ENCODE measurements around the gene OTOA. TPM values are rescaled to one million over a fixed set of nuclear protein-coding genes. Genes with fewer than 3 reads are reported as not detected.

OTOA gene
- 0.13 TPM for polyA plus RNA-seq
- long read RNA-seq, donor 1, result 0 reads
- long read RNA-seq, donor 2, partial matches to known transcripts, result 6 of 12 reads
- long read RNA-seq, donor 2, other reads (novel, unspliced or antisense), result 6 of 12 reads
- long read RNA-seq, donor 3, result 0 reads
- long read RNA-seq, donor 4, result 0 reads
- long read RNA-seq, donor 5, result 0 reads
- long read RNA-seq, donor 6, result 0 reads
- long read RNA-seq, donor 7, result 0 reads
- long read RNA-seq, donor 8, result 0 reads
- long read RNA-seq, donor 9, result 0 reads
- long read RNA-seq, donor 10, result 0 reads
- long read RNA-seq, donor 11, result 0 reads

DNA sequence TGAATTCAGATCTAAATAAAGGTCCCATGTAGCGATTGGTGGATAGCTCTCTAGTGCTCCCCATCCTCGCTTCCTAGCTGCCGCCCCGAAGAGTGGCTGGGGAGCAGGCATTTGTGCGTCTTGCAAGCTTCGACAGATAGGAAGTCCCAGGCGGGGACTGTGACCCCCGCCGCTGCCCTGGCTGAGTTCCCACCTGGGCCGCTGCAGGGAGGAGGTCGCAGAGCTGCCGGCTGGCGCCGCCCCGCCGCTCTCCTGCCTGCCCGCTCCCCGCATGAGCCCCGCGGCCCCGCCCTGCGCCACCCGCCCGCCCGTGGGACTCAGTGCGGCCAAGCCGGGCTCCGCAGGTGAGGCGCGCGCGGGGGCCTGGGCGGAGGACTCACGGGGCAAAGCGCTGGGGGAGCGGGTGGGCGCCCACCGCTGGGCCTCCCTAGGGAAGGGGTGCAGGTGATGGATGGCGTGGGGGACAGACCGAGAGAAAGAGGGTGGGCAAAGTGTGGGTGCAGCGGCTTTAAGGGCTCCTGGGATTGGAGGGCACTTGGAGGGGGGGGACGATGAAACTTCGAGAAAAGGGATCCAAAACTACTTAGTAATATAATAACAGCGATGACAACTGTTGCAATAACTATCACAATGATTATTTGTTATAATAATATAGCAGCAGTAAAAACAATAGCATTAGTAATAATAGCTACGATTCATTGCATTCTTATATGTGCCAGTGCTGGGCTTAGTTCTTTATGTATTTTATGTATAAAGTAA lies at the start of gene OTOA:
Gene OTOA (plus strand): TSS at position 80 of the 759 bp plus-strand sequence. CDS start 14,547 bp downstream, outside the sequence.
- H3K27me3 ChIP-seq (ENCODE audit: control insufficient read depth, insufficient read depth, low read length), result peaks cover 9% of the 10 kb centered on the region
- WGBS (ENCODE audit: insufficient coverage, low lambda C conversion rate), result 71% methylated on average over 1 of the region's 45 CpGs
- no peaks in the 10 kb centered on the region for H3K4me1 ChIP-seq (ENCODE audit: control insufficient read depth, insufficient read depth, low read length)
- H3K27ac ChIP-seq (ENCODE audit: low read length), result no peak within 1 kb of the TSS
- H3K4me3 ChIP-seq (ENCODE audit: low read length), result no peak within 1 kb of the TSS
- no peaks in the 10 kb centered on the region for H3K9me3 ChIP-seq (ENCODE audit: control insufficient read depth, low read depth, low read length)
- no peaks in the 10 kb centered on the region for H3K36me3 ChIP-seq (ENCODE audit: control insufficient read depth, insufficient read depth, low read length)
- peak in 1 of 2 donors; percentile 27 for DNase-seq

DNA sequence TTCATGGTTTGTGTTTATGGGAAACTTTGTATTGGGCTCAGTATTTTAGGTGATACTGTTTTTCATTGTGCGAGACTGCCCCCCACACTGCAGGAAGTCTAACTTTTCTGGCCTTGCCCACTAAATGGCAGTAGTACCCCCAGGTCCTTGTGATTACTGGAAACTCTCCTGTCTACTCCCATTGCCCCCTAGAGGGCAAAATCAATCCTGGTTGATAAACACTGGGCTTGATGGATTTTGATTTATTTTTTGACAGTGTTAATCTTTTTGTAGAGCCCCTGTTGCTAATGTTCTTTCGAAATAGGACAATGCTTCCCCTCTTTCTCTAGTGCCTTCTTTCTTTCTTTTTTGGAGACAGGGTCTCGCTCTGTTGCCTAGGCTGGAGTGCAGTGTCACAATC lies 48.9 kb upstream of the OTOA start:
- H3K4me1 ChIP-seq (ENCODE audit: control insufficient read depth, insufficient read depth, low read length), result peaks cover 34% of the 10 kb centered on the region
- H3K36me3 ChIP-seq (ENCODE audit: control insufficient read depth, insufficient read depth, low read length), result peaks cover 6% of the 10 kb centered on the region
- DNase-seq, result no peak
- no peaks in the 10 kb centered on the region for H3K9me3 ChIP-seq (ENCODE audit: control insufficient read depth, low read depth, low read length)
- no peak overlapping the region for H3K4me3 ChIP-seq (ENCODE audit: low read length)
- no peaks in the 10 kb centered on the region for H3K27me3 ChIP-seq (ENCODE audit: control insufficient read depth, insufficient read depth, low read length)
- no CpG with 5 or more reads among the region's 3 CpGs for WGBS (ENCODE audit: insufficient coverage, low lambda C conversion rate)
- no peak overlapping the region for H3K27ac ChIP-seq (ENCODE audit: low read length)

DNA sequence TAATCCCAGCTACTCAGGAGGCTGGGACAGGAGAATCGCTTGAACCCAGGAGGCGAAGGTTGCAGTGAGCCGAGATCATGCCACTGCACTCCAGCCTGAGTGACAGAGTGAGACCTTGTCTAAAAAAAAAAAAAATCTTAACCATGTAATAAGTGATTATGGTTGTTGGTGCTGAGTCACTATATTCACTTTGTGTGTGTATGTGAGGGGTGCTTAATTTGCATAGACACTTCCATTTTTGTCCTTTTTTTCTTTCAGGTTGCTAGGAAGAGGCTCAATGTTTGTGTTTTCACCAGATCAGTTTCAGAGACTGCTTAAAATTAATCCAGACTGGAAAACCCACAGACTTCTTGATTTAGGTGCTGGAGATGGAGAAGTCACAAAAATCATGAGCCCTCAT lies 46.2 kb upstream of the OTOA start:
- no peak for DNase-seq
- WGBS (ENCODE audit: insufficient coverage, low lambda C conversion rate), result no CpG with 5 or more reads among the region's 3 CpGs
- no peak overlapping the region for H3K27ac ChIP-seq (ENCODE audit: low read length)
- H3K9me3 ChIP-seq (ENCODE audit: control insufficient read depth, low read depth, low read length), result no peaks in the 10 kb centered on the region
- H3K4me1 ChIP-seq (ENCODE audit: control insufficient read depth, insufficient read depth, low read length), result peaks cover 22% of the 10 kb centered on the region
- H3K36me3 ChIP-seq (ENCODE audit: control insufficient read depth, insufficient read depth, low read length), result peaks cover 7% of the 10 kb centered on the region
- no peak overlapping the region for H3K4me3 ChIP-seq (ENCODE audit: low read length)
- H3K27me3 ChIP-seq (ENCODE audit: control insufficient read depth, insufficient read depth, low read length), result no peaks in the 10 kb centered on the region

DNA sequence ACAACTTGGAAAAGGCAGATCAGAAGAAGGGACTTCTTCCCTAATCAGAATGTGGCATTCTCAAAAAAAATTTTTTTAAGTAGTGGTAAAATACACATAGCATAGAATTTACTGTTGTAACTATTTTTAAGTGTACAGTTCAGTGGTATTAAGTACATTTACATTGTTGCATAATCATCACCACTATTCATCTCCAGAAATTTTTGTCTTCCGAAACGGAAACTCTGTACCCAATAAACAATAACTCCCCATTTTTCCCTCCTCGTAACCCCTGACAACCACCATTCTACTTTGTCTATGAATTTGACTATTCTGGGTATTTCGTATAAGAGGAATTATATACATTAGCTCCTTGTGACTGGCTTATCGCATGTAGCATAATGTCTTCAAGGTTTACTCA lies 45.5 kb upstream of the OTOA start:
- no peak for DNase-seq
- 100% methylated on average over 1 of the region's 5 CpGs for whole genome bisulfite sequencing (ENCODE audit: insufficient coverage, low lambda C conversion rate)
- peaks cover 20% of the 10 kb centered on the region for H3K4me1 ChIP-seq (ENCODE audit: control insufficient read depth, insufficient read depth, low read length)
- no peak overlapping the region for H3K4me3 ChIP-seq (ENCODE audit: low read length)
- peaks cover 7% of the 10 kb centered on the region for H3K36me3 ChIP-seq (ENCODE audit: control insufficient read depth, insufficient read depth, low read length)
- no peaks in the 10 kb centered on the region for H3K9me3 ChIP-seq (ENCODE audit: control insufficient read depth, low read depth, low read length)
- H3K27me3 ChIP-seq (ENCODE audit: control insufficient read depth, insufficient read depth, low read length), result no peaks in the 10 kb centered on the region
- H3K27ac ChIP-seq (ENCODE audit: low read length), result no peak overlapping the region

DNA sequence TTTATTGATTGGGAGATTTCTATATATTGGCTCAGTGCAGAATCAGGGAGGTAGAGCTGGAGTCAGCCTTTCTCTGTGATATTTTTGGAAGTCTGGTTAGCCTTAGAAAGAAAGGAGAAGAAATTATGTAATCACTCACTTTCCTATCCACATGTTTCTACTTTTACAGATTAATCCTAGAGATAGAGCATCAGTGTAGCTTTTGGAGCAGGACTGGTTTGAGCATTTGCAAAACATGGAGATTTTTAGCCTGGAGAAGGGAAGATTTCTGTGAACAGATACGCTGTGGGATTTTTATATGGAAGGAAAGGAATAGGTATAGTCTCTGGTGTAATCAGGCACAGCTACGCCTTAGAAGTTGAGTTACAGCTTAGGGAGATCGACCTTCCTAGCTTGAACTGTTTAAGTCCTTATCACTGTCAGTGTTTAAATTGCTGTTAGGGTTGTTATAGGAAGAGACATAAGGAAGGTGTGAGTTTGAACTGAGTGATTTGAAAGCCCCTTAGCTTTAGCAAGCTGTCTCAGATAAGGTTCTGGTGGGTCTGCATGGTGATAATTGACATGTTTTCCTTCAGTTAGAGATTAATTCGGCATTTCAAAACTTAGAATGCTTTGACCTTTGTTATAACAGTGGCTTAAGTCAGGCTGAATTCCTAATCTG lies 43.9 kb upstream of the OTOA start:
- no peaks in the 10 kb centered on the region for H3K9me3 ChIP-seq (ENCODE audit: control insufficient read depth, low read depth, low read length)
- no peaks in the 10 kb centered on the region for H3K27me3 ChIP-seq (ENCODE audit: control insufficient read depth, insufficient read depth, low read length)
- 50% methylated on average over 1 of the region's 4 CpGs for WGBS (ENCODE audit: insufficient coverage, low lambda C conversion rate)
- DNase-seq, result peak in 1 of 2 donors; percentile 52
- H3K27ac ChIP-seq (ENCODE audit: low read length), result peak overlapping the region; percentile 74
- H3K4me3 ChIP-seq (ENCODE audit: low read length), result no peak overlapping the region
- H3K36me3 ChIP-seq (ENCODE audit: control insufficient read depth, insufficient read depth, low read length), result peaks cover 7% of the 10 kb centered on the region
- H3K4me1 ChIP-seq (ENCODE audit: control insufficient read depth, insufficient read depth, low read length), result peaks cover 24% of the 10 kb centered on the region

DNA sequence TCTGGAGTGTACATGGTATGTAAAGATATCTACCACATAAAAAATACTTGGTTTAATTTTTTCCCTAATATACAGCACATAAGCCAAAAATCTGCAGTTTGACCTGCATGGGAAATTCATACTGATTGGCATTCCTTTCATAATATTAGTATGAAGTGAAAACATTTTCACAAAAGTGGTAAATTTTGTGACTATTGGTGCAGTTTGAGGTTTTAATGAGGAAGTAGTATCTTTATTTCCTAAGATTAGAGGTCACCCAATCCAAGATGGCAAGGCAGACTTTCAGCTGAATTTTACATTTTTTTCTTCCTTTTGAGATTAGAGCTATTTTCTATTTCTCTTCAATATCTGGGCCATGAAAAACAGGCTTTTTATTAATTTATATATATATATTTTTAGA lies 43.2 kb upstream of the OTOA start:
- H3K36me3 ChIP-seq (ENCODE audit: control insufficient read depth, insufficient read depth, low read length), result peaks cover 3% of the 10 kb centered on the region
- H3K4me3 ChIP-seq (ENCODE audit: low read length), result no peak overlapping the region
- peaks cover 28% of the 10 kb centered on the region for H3K4me1 ChIP-seq (ENCODE audit: control insufficient read depth, insufficient read depth, low read length)
- no peak for DNase-seq
- H3K27me3 ChIP-seq (ENCODE audit: control insufficient read depth, insufficient read depth, low read length), result no peaks in the 10 kb centered on the region
- peak overlapping the region; percentile 74 for H3K27ac ChIP-seq (ENCODE audit: low read length)
- H3K9me3 ChIP-seq (ENCODE audit: control insufficient read depth, low read depth, low read length), result no peaks in the 10 kb centered on the region

DNA sequence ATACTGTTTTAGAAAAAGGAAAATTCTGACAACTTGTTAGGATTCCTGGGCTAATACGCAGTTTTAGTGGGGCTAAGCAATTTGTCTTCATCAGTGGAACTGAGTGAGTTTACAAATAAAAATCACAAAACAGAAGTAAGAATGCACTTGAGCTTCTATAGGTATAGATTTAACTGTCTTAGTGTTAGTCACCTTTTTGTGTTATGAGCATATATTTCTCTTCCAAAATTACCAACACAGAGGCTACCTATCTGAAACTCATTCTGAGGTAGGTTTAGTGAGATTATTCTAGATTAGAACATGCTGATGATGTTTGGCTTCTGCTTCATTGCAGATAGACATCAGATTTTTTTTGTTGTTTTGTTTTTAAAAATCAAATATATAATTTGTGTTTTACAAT lies 41.2 kb upstream of the OTOA start:
- no peak for DNase-seq
- H3K9me3 ChIP-seq (ENCODE audit: control insufficient read depth, low read depth, low read length), result peaks cover under 1% of the 10 kb centered on the region
- no peak overlapping the region for H3K4me3 ChIP-seq (ENCODE audit: low read length)
- whole genome bisulfite sequencing (ENCODE audit: insufficient coverage, low lambda C conversion rate), result 80% methylated on average over 1 of the region's 1 CpG
- no peaks in the 10 kb centered on the region for H3K27me3 ChIP-seq (ENCODE audit: control insufficient read depth, insufficient read depth, low read length)
- H3K4me1 ChIP-seq (ENCODE audit: control insufficient read depth, insufficient read depth, low read length), result peaks cover 45% of the 10 kb centered on the region
- no peak overlapping the region for H3K27ac ChIP-seq (ENCODE audit: low read length)
- H3K36me3 ChIP-seq (ENCODE audit: control insufficient read depth, insufficient read depth, low read length), result peaks cover 2% of the 10 kb centered on the region

DNA sequence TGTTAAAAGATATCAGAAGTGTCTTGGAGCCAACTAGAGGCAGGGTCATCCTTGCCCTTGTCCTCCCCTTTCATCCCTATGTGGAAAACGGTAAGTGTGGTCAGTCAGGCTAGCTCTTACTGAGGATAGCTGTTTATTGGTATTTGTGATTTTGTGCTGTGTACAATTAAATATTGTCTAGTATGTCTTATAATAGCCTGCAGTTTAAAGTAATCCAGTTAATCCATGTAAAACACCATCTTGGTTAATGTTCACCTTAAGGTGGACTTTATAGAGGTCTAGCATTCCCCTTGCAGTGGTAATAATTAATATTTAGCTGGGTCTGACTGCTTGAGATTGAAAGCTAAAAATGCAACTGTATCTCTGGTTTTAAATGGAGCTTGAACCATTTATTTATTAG lies 38.7 kb upstream of the OTOA start:
- peaks cover 4% of the 10 kb centered on the region for H3K9me3 ChIP-seq (ENCODE audit: control insufficient read depth, low read depth, low read length)
- no peaks in the 10 kb centered on the region for H3K27me3 ChIP-seq (ENCODE audit: control insufficient read depth, insufficient read depth, low read length)
- peaks cover 19% of the 10 kb centered on the region for H3K36me3 ChIP-seq (ENCODE audit: control insufficient read depth, insufficient read depth, low read length)
- peak overlapping the region; percentile 96 for H3K27ac ChIP-seq (ENCODE audit: low read length)
- DNase-seq, result peak in 1 of 2 donors; percentile 80
- no peak overlapping the region for H3K4me3 ChIP-seq (ENCODE audit: low read length)
- 0% methylated on average over 1 of the region's 1 CpG for WGBS (ENCODE audit: insufficient coverage, low lambda C conversion rate)
- H3K4me1 ChIP-seq (ENCODE audit: control insufficient read depth, insufficient read depth, low read length), result peaks cover 34% of the 10 kb centered on the region

DNA sequence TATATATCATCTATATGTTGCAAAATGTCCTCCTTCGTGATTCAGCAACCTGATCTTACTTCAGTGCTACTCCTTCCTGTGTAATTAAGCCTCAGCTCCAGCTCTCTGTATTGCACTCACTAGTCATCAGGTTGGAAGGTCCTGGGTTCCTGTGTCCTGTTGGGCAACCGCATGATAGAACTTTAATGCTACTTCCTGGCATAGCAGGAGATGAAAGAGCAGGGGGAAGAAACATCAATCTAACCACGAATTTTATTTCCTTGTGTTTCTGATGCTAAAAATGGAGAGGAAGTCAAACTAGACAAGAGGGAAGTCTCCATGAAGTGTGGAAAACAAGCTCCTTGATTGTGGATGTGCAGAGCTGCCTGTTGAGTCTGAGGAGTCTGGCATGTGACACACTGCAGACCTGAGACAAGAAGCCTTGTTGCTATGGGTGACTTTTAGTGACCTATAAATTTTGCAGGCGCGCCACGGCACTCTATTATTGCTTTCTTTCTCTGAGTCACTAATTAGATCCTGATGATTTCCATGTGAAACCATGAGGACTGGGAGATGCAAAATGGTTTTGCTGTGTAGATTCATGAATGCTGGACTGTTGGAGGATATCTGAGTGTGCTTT lies 37.0 kb upstream of the OTOA start:
- peak; percentile 76 to 92 for DNase-seq
- Histone ChIP-seq H3K4me3 (ENCODE audit: low read length) (no peak overlapping the region), H3K27ac (ENCODE audit: low read length) (peak overlapping the region; percentile 96), H3K9me3 (ENCODE audit: control insufficient read depth, low read depth, low read length) (peaks cover 8% of the 10 kb centered on the region), H3K36me3 (ENCODE audit: control insufficient read depth, insufficient read depth, low read length) (peaks cover 22% of the 10 kb centered on the region), H3K27me3 (ENCODE audit: control insufficient read depth, insufficient read depth, low read length) (no peaks in the 10 kb centered on the region), H3K4me1 (ENCODE audit: control insufficient read depth, insufficient read depth, low read length) (peaks cover 31% of the 10 kb centered on the region)
- WGBS (ENCODE audit: insufficient coverage, low lambda C conversion rate), result no CpG with 5 or more reads among the region's 6 CpGs

DNA sequence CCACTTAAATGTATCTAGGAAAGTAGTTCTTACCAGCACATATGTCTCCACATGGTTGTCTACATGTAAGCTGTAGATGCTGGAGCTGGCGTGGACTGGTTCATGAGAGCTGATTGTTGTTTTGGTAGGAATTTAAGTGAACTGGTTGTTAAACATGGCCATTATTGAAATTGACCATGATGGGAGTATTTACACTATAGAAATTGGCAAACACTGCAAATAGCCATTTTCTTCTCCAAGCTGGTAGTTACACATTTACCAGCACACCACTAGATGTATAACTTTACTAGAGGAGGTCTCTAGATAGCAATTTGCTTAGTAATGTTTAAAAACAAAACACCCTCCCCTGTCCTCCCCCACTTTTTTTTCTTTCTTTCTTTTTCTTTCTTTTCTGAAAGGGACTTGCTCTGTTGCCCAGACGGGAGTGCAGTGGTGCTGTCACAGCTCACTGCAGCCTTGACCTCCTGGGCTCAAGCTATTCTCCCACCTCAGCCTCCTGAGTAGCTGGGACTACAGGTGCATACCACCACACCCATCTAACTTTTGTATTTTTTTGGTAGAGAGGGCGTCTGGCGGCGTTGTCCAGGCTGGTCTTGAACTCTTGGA lies 35.5 kb upstream of the OTOA start:
- Histone ChIP-seq H3K36me3 (ENCODE audit: control insufficient read depth, insufficient read depth, low read length) (peaks cover 22% of the 10 kb centered on the region), H3K4me3 (ENCODE audit: low read length) (no peak overlapping the region), H3K4me1 (ENCODE audit: control insufficient read depth, insufficient read depth, low read length) (peaks cover 33% of the 10 kb centered on the region), H3K27me3 (ENCODE audit: control insufficient read depth, insufficient read depth, low read length) (no peaks in the 10 kb centered on the region), H3K27ac (ENCODE audit: low read length) (no peak overlapping the region), H3K9me3 (ENCODE audit: control insufficient read depth, low read depth, low read length) (peaks cover 8% of the 10 kb centered on the region)
- DNase-seq, result no peak
- WGBS (ENCODE audit: insufficient coverage, low lambda C conversion rate), result 71% methylated on average over 1 of the region's 5 CpGs
